HG03565 (cell line): ENCODE data around the gene ADAMTS20.

ENCODE experiments used
- ATAC-seq: cut with Tn5 transposase; IDR thresholded peaks from one replicate; pipeline ENCODE4 v1.9.1; 2021; ENCODE audit warnings: mild to moderate bottlenecking, moderate library complexity; ENCODE audit not compliant: unreplicated experiment

The ADAMTS20 gene

DNA sequence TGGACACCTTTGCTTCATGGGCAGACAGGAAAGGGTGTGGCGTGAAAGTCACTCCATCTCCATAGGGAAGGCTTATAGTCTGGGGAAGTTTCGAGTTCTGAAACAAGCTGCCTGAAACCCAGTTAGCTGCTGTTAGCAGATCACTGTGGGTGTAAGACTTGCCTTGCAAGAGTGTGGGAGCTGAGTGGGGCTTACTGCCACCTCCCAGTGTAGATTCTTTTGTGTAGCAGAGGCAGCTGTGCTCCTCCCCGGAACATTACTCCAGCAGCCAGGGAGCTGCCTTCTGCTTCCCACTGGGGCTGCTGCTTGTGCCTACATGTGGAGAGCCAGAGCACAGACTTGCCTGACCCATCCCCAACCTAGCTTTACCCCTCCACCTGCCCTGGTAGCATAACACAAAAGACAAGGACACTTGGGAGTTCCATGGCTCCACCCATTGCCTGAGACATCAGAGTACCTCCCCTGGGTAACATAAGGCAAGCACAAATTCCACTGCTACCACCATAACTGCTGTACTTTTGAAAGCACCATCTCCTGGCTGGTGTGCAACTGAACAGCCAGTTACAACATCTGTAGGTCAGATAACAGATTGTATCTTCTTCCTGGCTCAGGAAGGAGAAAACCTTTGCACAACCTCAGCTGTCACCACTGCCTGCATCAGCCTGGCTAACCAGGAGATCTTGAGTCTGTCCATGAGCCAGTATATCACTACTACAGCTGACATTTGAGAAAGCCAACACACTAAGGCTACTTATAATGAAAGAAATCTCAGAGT is 69.5 kb downstream of the ADAMTS20 start:
- ATAC-seq = no peak

DNA sequence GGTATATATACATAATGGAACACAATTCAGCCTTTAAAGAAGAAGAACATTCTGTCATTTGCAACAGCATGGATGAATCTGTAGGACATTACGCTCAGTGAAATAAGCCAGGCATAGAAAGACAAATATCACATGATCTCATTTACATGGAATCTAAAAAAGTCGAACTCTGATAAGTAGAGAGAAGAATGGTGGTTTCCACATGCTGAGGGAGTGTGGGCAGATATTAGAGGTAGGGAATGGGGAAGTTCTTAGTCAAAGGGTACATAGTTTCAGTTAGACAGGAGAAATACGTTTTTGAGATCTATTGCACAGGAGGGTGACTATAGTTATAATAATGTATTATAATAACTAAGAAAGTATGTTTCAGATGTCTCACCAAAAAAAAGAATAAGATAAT is 71.4 kb downstream of the ADAMTS20 start:
- ATAC-seq = no peak

DNA sequence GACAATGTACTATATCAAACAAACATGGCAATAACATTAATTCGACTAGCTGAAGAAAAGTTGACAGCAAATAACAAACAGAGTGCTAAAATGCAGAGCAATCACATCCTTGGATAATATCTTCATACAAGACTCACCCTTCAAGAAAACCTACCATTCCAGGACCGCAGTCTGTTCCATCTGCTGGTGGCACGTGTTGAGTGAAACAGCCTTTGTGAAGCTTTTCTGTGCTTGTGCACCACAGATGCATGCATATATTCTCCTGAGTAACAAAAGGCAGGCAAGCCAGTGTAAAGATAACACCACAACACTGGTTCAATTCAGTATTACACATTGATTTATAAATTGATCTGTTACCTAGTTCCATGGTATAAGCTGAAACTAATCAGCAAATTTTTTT is 89.3 kb downstream of the ADAMTS20 start:
- ATAC-seq = no peak

DNA sequence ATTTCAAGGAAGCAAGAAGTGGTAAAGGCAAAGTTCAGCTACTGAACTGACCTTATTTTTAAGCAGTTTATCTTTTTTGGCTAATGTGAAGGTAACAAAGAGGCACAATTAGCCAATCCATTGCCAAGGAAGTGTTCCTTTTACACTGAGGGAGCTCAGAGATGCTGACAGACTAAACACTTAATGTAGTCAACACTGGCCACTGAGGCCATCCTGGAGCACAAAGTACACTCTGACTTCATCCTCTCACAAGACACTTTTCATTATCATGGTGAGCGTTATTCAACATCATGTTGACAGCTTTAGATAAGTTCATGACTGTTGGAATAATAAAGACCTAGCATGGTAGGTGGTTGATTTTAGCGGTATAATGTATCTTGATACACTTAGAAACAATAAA is 89.9 kb downstream of the ADAMTS20 start:
- no peak for ATAC-seq

DNA sequence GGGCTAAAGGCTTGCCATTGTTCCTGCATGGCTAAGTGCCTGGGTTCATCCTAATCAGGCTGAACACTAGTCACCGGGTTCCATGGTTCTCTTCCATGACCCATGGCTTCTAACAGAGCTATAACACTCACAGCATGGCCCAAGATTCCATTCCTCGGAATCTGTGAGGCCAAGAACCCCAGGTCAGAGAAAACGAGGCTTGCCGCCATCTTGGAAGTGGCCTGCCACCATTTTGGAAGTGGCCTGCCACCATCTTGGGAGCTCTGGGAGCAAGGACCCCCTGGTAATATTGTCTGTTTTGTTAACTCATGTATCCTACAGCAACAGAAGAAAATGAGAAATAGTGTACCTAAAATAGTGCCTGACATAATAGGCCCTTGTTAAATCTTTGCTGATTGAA is 92.7 kb downstream of the ADAMTS20 start:
- ATAC-seq = no peak

DNA sequence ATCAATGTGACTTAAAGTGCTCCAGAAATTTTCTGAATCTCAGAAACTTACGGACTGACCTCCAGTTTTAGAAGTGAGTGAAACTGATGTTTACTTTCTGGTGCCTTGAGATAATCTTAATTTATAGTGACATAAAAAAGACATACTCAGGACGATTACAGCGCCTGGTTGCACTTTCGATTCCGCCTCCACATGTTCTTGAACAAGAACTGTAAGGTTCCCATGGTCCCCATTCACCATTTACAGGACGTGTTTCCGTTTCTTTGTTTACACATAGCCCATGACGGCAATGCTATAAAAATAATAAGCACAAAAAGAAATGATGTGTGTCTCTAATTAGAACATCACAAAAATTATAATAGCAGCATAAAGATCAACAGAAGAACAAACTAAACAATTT is 98.2 kb downstream of the ADAMTS20 start:
- no peak for ATAC-seq

DNA sequence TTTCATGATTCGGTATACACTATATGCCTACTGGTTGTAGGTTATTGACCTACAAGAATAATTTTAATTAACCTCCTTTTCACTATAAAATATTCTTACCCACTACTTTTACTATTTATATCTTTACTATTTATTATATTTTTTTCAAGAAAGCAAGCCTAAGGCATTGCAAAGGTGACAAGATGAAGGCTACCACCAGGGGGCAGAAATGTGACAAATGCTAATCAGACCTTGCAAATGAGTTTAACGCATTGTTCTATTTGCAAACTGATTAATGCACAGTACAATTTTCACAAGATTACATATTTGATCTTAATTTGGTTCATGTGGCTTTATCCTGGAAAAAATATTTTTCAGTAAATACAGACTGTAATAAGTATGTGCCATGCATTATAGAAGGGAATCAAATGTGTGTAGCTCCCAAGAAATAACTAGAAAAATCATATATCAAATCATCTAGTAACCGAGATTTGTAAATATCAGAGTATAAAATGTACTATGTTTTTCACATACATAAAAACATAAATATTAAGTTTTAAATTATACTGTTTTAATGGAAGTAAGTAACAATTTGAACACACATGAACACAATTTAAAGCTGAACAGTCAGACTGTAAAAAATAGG is 107.0 kb downstream of the ADAMTS20 start:
- peak; percentile 84 for ATAC-seq

DNA sequence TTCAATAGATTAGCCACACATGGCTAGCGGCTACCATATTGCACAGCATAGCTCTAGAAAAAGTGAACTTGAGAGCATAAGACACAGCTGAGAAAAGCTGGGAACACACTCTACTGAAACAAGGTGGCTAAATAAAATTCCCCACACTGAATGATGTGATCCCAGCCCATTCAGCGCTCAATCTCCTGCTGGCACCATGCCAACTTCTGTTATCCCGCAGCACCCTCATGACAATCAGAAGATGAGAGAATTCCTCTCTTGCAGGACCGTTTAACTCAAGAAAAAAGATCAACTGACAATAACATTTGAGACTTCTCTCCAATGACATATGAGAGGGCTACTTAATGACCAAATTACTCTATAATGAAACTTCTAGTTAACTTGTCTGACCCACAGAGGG is 115.4 kb downstream of the ADAMTS20 start:
- ATAC-seq = no peak

DNA sequence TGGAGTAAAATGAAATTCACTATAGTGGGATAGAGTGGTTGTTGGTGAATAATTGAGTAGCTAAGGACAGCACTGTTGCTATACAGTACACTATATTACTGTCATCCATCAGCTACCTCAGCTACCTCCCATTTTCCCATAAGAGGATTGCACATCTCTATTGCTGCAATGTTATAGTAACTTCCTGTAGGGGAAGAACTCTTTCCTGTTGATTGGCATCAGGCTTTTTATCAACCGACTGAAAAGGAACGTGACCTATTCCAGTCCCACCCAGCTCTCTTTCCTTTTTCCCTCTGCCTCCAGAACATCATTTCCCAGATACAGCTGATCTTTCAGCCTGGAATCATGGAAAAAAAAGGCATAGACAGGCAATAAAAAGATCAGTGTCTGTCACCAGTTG is 117.4 kb downstream of the ADAMTS20 start:
- no peak for ATAC-seq

DNA sequence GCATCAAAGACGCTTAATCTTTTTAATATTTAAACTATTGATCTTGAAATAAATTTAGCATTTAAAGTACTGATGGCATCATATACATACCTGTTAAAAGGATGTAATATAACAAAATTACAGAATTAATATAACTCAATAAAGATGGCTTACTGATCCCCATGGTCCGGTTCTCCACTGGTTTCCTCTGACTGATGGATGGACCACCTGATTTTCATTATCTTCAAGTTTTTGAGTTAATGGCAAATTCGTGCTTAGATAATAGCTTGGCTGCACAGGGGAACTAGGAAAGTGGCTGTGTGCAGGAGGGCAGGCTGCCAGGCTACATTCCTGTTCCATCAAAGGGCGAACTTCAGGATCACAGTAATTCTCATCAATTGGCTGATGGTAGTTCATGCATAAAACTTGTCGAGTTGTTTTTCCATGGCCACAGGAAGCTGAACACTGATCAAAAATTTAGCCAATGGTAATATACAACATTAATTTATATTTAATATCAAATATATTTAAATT is 123.9 kb downstream of the ADAMTS20 start:
- ATAC-seq = no peak

DNA sequence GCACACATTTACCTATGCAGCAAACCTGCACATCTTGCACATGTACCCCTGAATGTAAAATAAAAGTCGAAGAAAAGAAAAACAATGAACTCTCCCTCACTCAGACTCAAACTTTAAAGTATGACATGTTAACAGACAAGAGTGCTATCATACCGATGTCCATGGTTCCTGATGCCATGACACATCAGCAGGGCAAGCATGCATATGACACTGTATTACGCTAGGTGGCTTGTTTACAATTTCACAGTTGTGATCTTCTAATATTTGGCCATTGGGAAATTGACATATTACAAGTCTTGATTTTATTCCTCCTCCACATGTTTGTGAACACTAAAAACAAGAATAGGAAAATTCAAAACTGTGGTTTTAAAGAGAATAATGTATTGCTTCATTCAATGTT is 126.6 kb downstream of the ADAMTS20 start:
- no peak for ATAC-seq

DNA sequence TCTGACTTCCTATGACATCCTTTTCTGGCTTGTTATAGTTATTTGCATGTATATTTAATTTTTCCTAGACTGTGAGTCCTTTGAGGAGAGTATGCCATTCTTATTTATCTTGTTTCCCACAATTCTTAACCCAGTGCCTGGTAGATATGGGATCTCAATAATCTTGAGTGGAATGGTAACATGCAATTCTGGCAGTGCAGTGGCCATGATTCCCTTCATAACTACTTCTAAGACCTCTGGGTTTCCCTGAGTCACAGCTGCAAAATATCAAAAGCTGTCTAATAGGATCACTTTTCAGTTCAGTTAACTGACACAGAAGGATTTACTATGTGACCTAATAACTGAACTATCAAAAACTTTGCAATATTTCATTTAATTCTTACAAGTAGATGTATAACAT is 135.0 kb downstream of the ADAMTS20 start:
- no peak for ATAC-seq

DNA sequence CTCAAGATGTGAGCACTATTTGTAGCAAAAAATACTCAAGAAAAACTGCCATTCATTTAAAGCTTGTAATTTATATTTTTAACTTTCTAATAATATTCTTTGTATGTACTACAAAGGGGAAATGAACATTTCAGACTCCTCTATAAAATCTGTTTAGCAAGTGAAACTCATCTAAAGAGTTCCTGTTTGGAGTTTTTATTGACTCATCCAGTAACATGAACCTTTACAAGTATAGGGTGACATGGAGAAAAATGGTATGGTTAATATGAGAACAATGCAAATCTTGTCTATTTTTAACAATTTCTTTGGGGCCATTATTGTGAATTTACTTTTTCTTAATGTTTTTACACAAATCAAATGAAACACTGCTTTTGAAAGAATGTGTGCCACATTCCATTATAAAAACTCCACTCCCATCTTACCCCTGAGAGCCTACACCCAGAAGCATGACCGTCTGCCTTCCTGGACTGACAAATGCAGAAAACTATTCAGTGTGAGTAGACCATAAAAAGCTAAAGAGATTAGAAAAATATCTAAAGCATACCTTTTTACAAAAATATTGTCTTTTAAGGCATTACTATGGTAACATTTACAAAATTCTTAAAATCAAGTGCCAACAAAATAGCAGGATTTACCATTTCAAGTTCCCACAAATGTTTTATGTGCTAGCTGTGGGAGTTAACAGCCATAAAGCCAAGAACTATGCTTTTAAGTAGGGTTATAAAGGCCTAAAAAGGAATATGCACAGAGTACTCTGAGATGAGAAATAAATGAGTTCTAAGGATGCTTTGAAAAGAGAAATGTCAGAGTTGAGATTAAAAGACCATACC is 144.0 kb downstream of the ADAMTS20 start:
- ATAC-seq = peak; percentile 85

DNA sequence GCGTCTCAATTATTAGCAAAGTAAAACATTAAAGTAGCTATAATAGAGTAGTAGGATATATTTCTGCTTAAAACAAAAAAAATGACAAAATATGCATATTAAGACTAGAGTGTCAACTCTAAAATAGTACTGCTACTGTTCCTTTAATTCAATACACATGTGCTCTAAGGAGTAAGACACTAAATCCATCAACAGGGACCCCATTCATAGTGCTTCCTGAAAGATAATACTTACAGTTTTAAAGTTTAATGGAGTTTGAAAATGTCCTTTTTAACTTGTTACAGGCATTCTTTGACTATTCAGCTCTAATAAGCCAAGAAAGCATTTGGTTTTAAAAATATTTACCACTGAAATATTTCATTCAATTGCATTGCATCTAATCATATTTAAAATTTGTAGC is 145.2 kb downstream of the ADAMTS20 start:
- ATAC-seq = no peak

DNA sequence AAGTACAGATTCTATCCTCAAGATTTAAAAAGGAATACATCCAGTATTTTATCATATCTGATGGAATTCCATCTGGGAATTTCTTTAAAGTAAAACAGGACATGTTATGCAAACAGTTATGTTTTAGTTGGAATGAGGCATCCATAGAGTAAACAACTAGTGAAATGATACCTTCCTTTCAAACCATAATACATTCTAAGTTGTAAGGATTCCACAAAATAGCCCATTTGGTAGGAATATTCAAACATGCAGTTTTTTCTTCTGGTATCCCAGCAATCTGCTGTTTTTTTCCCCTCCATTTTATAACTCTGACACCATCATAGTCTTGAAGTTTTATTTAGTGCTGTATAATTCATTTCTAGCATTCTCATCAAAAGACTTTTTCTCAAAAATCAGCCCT is 149.6 kb downstream of the ADAMTS20 start:
- no peak for ATAC-seq

DNA sequence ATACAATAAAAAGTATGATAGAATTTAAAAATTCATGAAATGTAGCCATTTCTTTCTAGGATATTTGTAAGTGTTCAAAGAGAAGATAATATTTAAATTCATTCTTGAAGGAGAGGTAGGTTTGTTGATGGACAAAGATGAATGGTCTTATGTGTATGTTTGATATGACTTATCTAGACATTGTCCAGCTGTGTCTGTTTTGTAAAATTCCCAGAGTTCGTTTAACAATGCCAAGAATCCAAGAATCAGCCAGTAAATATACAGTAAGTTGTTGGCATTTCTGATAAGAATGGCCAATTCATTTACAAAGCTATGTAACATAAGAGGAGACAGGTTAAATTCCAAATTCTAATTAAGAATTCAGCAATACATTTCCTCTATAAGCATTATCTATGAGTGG is 150.9 kb downstream of the ADAMTS20 start:
- ATAC-seq = no peak

DNA sequence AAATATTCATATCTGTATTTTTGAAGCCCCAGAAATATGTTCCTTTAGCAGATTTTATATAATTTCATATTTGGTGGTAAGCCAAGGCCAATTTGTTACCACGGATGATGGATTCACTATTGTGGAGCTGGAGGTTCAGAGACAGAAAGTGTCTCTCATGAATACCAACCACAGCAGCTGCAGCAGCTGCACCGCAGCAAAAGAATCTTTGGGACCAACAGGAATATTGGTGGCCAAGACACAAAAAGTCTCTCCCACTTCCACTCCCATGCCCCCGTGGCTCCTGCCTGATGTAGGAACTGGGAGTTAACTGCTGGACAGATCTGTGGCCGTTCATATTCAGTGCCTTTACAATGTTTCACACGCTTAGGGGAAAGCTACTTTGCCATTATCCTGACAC is 155.3 kb downstream of the ADAMTS20 start:
- no peak for ATAC-seq

DNA sequence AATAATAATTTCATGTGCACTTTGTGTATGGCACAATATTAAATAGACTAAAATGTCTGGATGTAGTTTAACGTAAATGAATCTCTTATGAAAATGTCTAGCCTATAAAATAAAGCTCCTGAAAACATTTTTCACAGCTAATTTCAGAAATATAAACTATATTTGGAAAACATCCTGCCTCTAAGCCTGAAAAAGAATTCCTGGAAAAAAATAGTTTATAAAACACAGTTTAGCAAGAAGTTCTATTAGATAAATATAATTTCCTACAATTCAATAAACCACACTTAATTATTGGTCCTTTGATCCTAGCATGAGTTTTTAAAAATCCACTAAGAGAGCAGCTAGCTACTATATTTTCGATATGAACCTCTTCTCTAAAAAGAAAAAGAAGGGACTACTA is 159.9 kb downstream of the ADAMTS20 start:
- ATAC-seq = no peak

DNA sequence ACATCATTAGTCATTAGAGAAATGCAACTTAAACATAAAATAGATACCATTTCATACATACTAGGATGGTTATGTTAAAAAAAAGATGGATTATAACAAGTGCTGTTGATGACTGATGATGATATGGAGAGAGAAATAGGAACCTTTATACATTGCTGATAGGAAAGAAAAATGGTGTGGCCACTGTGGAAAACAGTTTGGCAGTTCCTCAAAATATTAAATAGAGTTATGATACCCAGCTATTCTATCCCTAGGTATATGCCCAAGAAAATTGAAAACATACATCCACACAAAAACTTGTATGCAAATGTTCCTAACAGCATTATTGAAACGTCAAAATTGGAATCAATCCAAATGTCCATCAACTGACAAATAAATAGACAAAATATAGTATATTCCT is 170.1 kb downstream of the ADAMTS20 start:
- ATAC-seq = no peak

DNA sequence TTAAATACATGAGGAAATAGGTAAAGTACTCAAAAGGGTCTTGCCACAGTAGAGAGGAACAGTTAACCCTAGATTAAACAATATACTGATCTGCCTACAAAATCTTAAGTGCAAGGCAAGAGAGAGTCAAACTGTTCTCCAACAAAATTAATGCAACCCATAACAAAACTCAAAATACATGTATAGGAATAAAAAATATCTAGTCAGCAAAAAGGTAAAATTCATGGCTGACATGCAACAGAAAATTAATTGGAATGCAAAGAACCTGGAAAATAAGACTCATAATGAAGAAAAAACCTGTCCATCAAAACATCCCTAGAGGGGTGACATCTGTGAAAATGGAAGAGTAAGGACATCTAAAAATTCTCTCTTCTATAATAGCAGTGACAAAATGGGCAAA is 173.6 kb downstream of the ADAMTS20 start:
- no peak for ATAC-seq

DNA sequence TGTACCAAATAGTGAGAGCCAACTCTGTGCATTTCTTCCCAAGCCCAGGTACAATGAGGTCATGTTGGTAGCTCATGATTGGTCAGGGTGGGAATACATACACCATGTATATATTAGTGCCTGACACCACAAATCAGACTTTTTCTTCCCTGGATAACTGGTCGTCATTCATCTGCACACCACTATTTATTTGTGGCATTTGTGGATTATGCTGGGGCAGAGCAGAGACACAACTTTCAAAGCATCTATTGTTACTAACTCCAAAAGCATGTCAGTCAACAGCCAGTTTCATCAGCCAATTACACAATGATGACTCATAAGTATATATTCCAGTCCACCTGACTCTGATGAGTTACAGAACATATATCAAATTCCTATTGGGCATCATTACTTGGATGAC is 181.7 kb downstream of the ADAMTS20 start:
- ATAC-seq = no peak
